Activated effector memory CD4-positive, alpha-beta T cell treated with anti-CD3 and anti-CD28 coated beads, Interleukin-2, amount 50 U/mL, for 16 hours (primary cell): ENCODE measurements around the gene RECQL.
A peak's percentile ranks its signal among the peaks of the same experiment; 100 is the strongest.

Experiments used
- DNase-seq: peaks from one replicate; pipeline ENCODE4 v3.0.0-alpha.2; 2020

The RECQL gene

GRCh38 chr12:21501258-21502163 lies at the start of gene RECQL, which contains the start of gene GOLT1B:
RECQL (minus strand) TSS chr12:21501635; CDS start chr12:21499570, 2,065 bp downstream.
GOLT1B (plus strand) TSS chr12:21501789; CDS start chr12:21501924, 135 bp downstream.
- peak; percentile 95 for DNase-seq

- DNase-seq: no peak
Observed at GRCh38 chr12:21547437-21547836, 46.0 kb upstream of the RECQL start.

- DNase-seq: no peak
Observed at GRCh38 chr12:21546716-21547115, 45.3 kb upstream of the RECQL start.

- DNase-seq: no peak
Observed at GRCh38 chr12:21545557-21545956, 44.1 kb upstream of the RECQL start.

GRCh38 chr12:21543151-21543550 lies 41.7 kb upstream of the RECQL start:
- no peak for DNase-seq

- no peak for DNase-seq
Observed at GRCh38 chr12:21542403-21542802, 41.0 kb upstream of the RECQL start.

- no peak for DNase-seq
Observed at GRCh38 chr12:21541773-21542172, 40.3 kb upstream of the RECQL start.

GRCh38 chr12:21539797-21540196 lies 38.4 kb upstream of the RECQL start:
- DNase-seq: no peak

GRCh38 chr12:21538061-21538653 lies 36.7 kb upstream of the RECQL start:
- no peak for DNase-seq

GRCh38 chr12:21529456-21529855 lies 28.0 kb upstream of the RECQL start:
- no peak for DNase-seq

GRCh38 chr12:21528953-21529352 lies 27.5 kb upstream of the RECQL start:
- DNase-seq: no peak

- DNase-seq: peak; percentile 84
Observed at GRCh38 chr12:21527451-21528180, 26.2 kb upstream of the RECQL start.

GRCh38 chr12:21526721-21527345 lies 25.4 kb upstream of the RECQL start:
- DNase-seq: no peak

- DNase-seq: no peak
Observed at GRCh38 chr12:21526053-21526452, 24.6 kb upstream of the RECQL start, which contains the start of gene SPX. SPX (plus strand) TSS chr12:21526296; CDS start chr12:21526473, 177 bp downstream.

- no peak for DNase-seq
Observed at GRCh38 chr12:21523148-21523547, 21.7 kb upstream of the RECQL start.

- DNase-seq: no peak
Observed at GRCh38 chr12:21521541-21521940, 20.1 kb upstream of the RECQL start.

GRCh38 chr12:21518451-21518850 lies 17.0 kb upstream of the RECQL start:
- no peak for DNase-seq

GRCh38 chr12:21516281-21516680 lies 14.8 kb upstream of the RECQL start:
- no peak for DNase-seq

- DNase-seq: no peak
Observed at GRCh38 chr12:21509768-21510167, 8.3 kb upstream of the RECQL start.

- DNase-seq: no peak
Observed at GRCh38 chr12:21507849-21508248, 6.4 kb upstream of the RECQL start.

GRCh38 chr12:21505888-21506287 lies 4.5 kb upstream of the RECQL start:
- no peak for DNase-seq

GRCh38 chr12:21502872-21503271 lies 1.4 kb upstream of the RECQL start:
- DNase-seq: no peak

GRCh38 chr12:21502164-21502496 lies 695 bp upstream of the RECQL start:
- peak; percentile 78 for DNase-seq
